Thyroid gland (tissue), 4 donors: ENCODE data around the gene KRTAP10-9. TPM values are rescaled to one million over a fixed set of nuclear protein-coding genes. Genes with fewer than 3 reads are reported as not detected.

Experiments
- DNase-seq, 2 donors: peaks; one replicate each; pipeline ENCODE4 v3.0.0-alpha.2; 2019
- H3K27ac ChIP-seq, 3 donors: fragments of 200-600 bp; sonication (generic); 1 replicate in 2 of 3; 2 replicates in 1 of 3; pipeline ENCODE4 v1.5.1; 2016 to 2019; ENCODE audit warnings: mild to moderate bottlenecking in 1 of 3, moderate library complexity in 1 of 3
- H3K27me3 ChIP-seq: fragments of 200-600 bp; sonication (generic); one replicate; pipeline ENCODE4 v1.5.1; 2019
- H3K36me3 ChIP-seq, 2 donors: fragments of 200-600 bp; sonication (generic); one replicate each; pipeline ENCODE4 v1.5.1; 2016 to 2019
- H3K4me1 ChIP-seq, 2 donors: fragments of 200-600 bp; sonication (generic); one replicate each; pipeline ENCODE4 v1.5.1; 2017 to 2019
- H3K4me3 ChIP-seq, 3 donors: fragments of 200-600 bp; sonication (generic); replicated peaks in 1 of 3; 1 replicate in 2 of 3; 2 replicates in 1 of 3; pipeline ENCODE4 v1.5.1; 2016; ENCODE audit warnings: mild to moderate bottlenecking in 1 of 3
- H3K9me3 ChIP-seq: fragments of 200-600 bp; sonication (generic); one replicate; pipeline ENCODE4 v1.5.1; 2017
- CTCF ChIP-seq, 6 experiments: fragments of 200-600 bp in 3 of 6; fragments of 450-650 bp in 3 of 6; sonication (generic) in 3 of 6; IDR thresholded peaks; one replicate each; pipeline ENCODE4 v1.5.1; 2016 to 2019; ENCODE audit warnings: antibody characterized with exemption in 6 of 6, mild to moderate bottlenecking in 2 of 6, inconsistent platforms in 1 of 6, moderate library complexity in 1 of 6
- POLR2A ChIP-seq, 2 donors: fragments of 450-650 bp; IDR thresholded peaks; one replicate each; pipeline ENCODE4 v1.6.1; 2017; ENCODE audit warnings: antibody characterized with exemption in 2 of 2, mild to moderate bottlenecking in 2 of 2, moderate library complexity in 1 of 2
- WGBS, 2 donors: methylation state at CpG; one replicate each; pipeline ENCODE4 v1.1.5; 2017; 5-methylcytosine and 5-hydroxymethylcytosine counted together
- intact Hi-C: fragments of 100-400 bp; cut with DNase I; formaldehyde crosslinking; loops from one replicate; pipeline ENCODE4 v1.15.1; 2023
- total RNA-seq, 4 donors: library from RNA; depleted of rRNA; stranded (reverse); fragments of >200 nt; gene quantifications; one replicate each; pipeline ENCODE4 v1.2.3, GENCODE V29; 2016

Gene KRTAP10-9
- total RNA-seq, 4 donors from 2014 or later: not detected

- intact Hi-C loops: no loop called here
- no peak for TF ChIP-seq POLR2A (IDR thresholded peaks at IDR 0.05)
- TF ChIP-seq CTCF (IDR thresholded peaks at IDR 0.05): no peak
- Histone ChIP-seq H3K4me1 (no peaks in the 10 kb centered on the region), H3K9me3 (no peaks in the 10 kb centered on the region), H3K27ac (no peak overlapping the region), H3K4me3 (no peak overlapping the region), H3K27me3 (no peaks in the 10 kb centered on the region), H3K36me3 (no peaks in the 10 kb centered on the region)
- WGBS, 2 donors: 89 to 91% methylated on average over 3 of the region's 3 CpGs
- DNase-seq: no peak
Observed at GRCh38 chr21:44581158-44581557, 45.7 kb upstream of the KRTAP10-9 start.

GRCh38 chr21:44582055-44582454 lies 44.8 kb upstream of the KRTAP10-9 start:
- 78 to 80% methylated on average over 15 of the region's 15 CpGs for WGBS, 2 donors
- H3K4me1 ChIP-seq: no peaks in the 10 kb centered on the region
- H3K4me3 ChIP-seq: no peak overlapping the region
- no peaks in the 10 kb centered on the region for H3K27me3 ChIP-seq
- no peaks in the 10 kb centered on the region for H3K9me3 ChIP-seq
- H3K27ac ChIP-seq: no peak overlapping the region
- TF ChIP-seq CTCF (IDR thresholded peaks at IDR 0.05): no peak
- no peak for TF ChIP-seq POLR2A (IDR thresholded peaks at IDR 0.05)
- intact Hi-C loops: no loop called here
- no peak for DNase-seq
- no peaks in the 10 kb centered on the region for H3K36me3 ChIP-seq

- 8 to 9% methylated on average over 11 of the region's 11 CpGs for WGBS, 2 donors
- no peaks in the 10 kb centered on the region for H3K36me3 ChIP-seq
- intact Hi-C loops: no loop called here
- H3K4me3 ChIP-seq: no peak overlapping the region
- no peak overlapping the region for H3K27ac ChIP-seq
- peak; percentile 54 to 79 for DNase-seq
- no peaks in the 10 kb centered on the region for H3K4me1 ChIP-seq
- no peaks in the 10 kb centered on the region for H3K27me3 ChIP-seq
- TF ChIP-seq POLR2A (IDR thresholded peaks at IDR 0.05) (no peak), CTCF (IDR thresholded peaks at IDR 0.05) (no peak)
- no peaks in the 10 kb centered on the region for H3K9me3 ChIP-seq
Observed at GRCh38 chr21:44583089-44583799, 43.6 kb upstream of the KRTAP10-9 start.

GRCh38 chr21:44583800-44584147 lies 43.1 kb upstream of the KRTAP10-9 start:
- Histone ChIP-seq H3K4me1 (no peaks in the 10 kb centered on the region), H3K27ac (no peak overlapping the region), H3K9me3 (no peaks in the 10 kb centered on the region), H3K27me3 (no peaks in the 10 kb centered on the region), H3K36me3 (no peaks in the 10 kb centered on the region), H3K4me3 (no peak overlapping the region)
- TF ChIP-seq CTCF (IDR thresholded peaks at IDR 0.05) (no peak), POLR2A (IDR thresholded peaks at IDR 0.05) (no peak)
- no peak for DNase-seq
- intact Hi-C loops: no loop called here
- WGBS, 2 donors: 87% methylated on average over 6 of the region's 6 CpGs

GRCh38 chr21:44585892-44586291 lies 41.0 kb upstream of the KRTAP10-9 start:
- no peak for DNase-seq
- Histone ChIP-seq H3K27me3 (no peaks in the 10 kb centered on the region), H3K27ac (no peak overlapping the region), H3K4me3 (no peak overlapping the region), H3K36me3 (no peaks in the 10 kb centered on the region), H3K4me1 (no peaks in the 10 kb centered on the region), H3K9me3 (no peaks in the 10 kb centered on the region)
- 85 to 92% methylated on average over 3 of the region's 3 CpGs for WGBS, 2 donors
- intact Hi-C loops: no loop called here
- TF ChIP-seq POLR2A (IDR thresholded peaks at IDR 0.05) (no peak), CTCF (IDR thresholded peaks at IDR 0.05) (no peak)
